Activated CD8-positive, alpha-beta T cell treated with anti-CD3 and anti-CD28 coated beads, Interleukin-2, amount 10 ng/mL, durations not matched to agents 7 days and 5 days (primary cell): Measurements from ENCODE around the gene BGLAP. TPM values are rescaled to one million over a fixed set of nuclear protein-coding genes. Genes with fewer than 3 reads are reported as not detected.
A peak's percentile ranks its signal among the peaks of the same experiment; 100 is the strongest.

Experiments
- ATAC-seq: fragments of 150-1000 bp; cut with Tn5 transposase; one replicate; pipeline ENCODE4 v1.10.0; 2021; ENCODE audit warnings: moderate library complexity
- CTCF ChIA-PET: fragments of 350-600 bp; sonication (Branson Sonifier 250); formaldehyde crosslinking; loops from one replicate; lab custom pipeline; 2021; ENCODE audit warnings: antibody characterized with exemption; lab: Charles Lee
- POLR2A ChIA-PET: fragments of 350-600 bp; sonication (Branson Sonifier 250); formaldehyde crosslinking; loops from one replicate; lab custom pipeline; 2021; ENCODE audit warnings: antibody characterized with exemption; lab: Charles Lee
- DNase-seq: peaks from one replicate; pipeline ENCODE4 v3.0.0-alpha.2; 2020
- H3K27ac Mint-ChIP-seq: one replicate; pipeline ENCODE4 v1.8.0; 2021; ENCODE audit warnings: mild to moderate bottlenecking, mixed read lengths
- H3K27me3 Mint-ChIP-seq: one replicate; pipeline ENCODE4 v1.8.0; 2021; ENCODE audit warnings: low read depth, mixed read lengths
- H3K36me3 Mint-ChIP-seq: one replicate; pipeline ENCODE4 v1.8.0; 2021; ENCODE audit warnings: low read depth, mixed read lengths
- H3K4me1 Mint-ChIP-seq: one replicate; pipeline ENCODE4 v1.8.0; 2021; ENCODE audit warnings: low read depth, mixed read lengths
- H3K4me3 Mint-ChIP-seq: one replicate; pipeline ENCODE4 v1.8.0; 2021; ENCODE audit warnings: mild to moderate bottlenecking, mixed read lengths
- H3K9me3 Mint-ChIP-seq: one replicate; pipeline ENCODE4 v1.8.0; 2022; ENCODE audit warnings: mixed read lengths; ENCODE audit not compliant: insufficient read depth
- total RNA-seq, 2 experiments: library from RNA; stranded (reverse); gene quantifications; one replicate each; pipeline ENCODE4 v1.2.3, GENCODE V29; 2021

The BGLAP gene
- total RNA-seq, 2 experiments from 2014 or later: 2.8 TPM

- POLR2A ChIA-PET: interaction anchor here (1.0 to 1.3 kb wide), 2 partner anchors 9 to 20 kb away, joined by 3 to 4 read pairs; no protein-coding TSS in a partner anchor
- Mint-ChIP-seq H3K27ac (no peak overlapping the region), H3K36me3 (peaks cover 39% of the 10 kb centered on the region), H3K4me3 (no peak overlapping the region), H3K27me3 (no peaks in the 10 kb centered on the region), H3K9me3 (no peaks in the 10 kb centered on the region), H3K4me1 (peaks cover 37% of the 10 kb centered on the region)
- ATAC-seq: no peak
- no peak for DNase-seq
- CTCF ChIA-PET: interaction anchor here (0.6 to 4.5 kb wide), 12 partner anchors 8 to 424 kb away, joined by 3 to 29 read pairs (median 4); no protein-coding TSS in a partner anchor
Measured at GRCh38 chr1:156279837-156280236, 37.9 kb downstream of the BGLAP start.

GRCh38 chr1:156281281-156281680, 39.3 kb downstream of the BGLAP start:
- Mint-ChIP-seq H3K27ac (peak overlapping the region; percentile 87), H3K27me3 (no peaks in the 10 kb centered on the region), H3K36me3 (peaks cover 34% of the 10 kb centered on the region), H3K4me3 (peak overlapping the region; percentile 90), H3K9me3 (no peaks in the 10 kb centered on the region), H3K4me1 (peaks cover 38% of the 10 kb centered on the region)
- DNase-seq (peak; percentile 63), ATAC-seq (peak; percentile 38)
- CTCF ChIA-PET: interaction anchor here (0.8 to 4.5 kb wide), 15 partner anchors 9 to 229 kb away, joined by 3 to 29 read pairs (median 8); partner anchors contain the start of genes PMF1 and SLC25A44
- POLR2A ChIA-PET: interaction anchor here (1.0 to 3.5 kb wide), 12 partner anchors 10 to 220 kb away, joined by 3 to 25 read pairs (median 6); partner anchors contain the start of genes CCT3, GLMP, MEF2D and PMF1

- no peak for ATAC-seq
- Mint-ChIP-seq H3K9me3 (no peaks in the 10 kb centered on the region), H3K27me3 (no peaks in the 10 kb centered on the region), H3K36me3 (peaks cover 33% of the 10 kb centered on the region), H3K4me3 (peak overlapping the region; percentile 90), H3K27ac (peak overlapping the region; percentile 87), H3K4me1 (peaks cover 40% of the 10 kb centered on the region)
- ChIA-PET CTCF (interaction anchor here (0.8 to 4.5 kb wide), 19 partner anchors 10 to 216 kb away, joined by 3 to 29 read pairs (median 5); partner anchors contain the start of genes PMF1 and SLC25A44), POLR2A (interaction anchor here (0.8 to 3.5 kb wide), 27 partner anchors 8 to 219 kb away, joined by 3 to 25 read pairs (median 5); partner anchors contain the start of genes CCT3, GLMP, MEF2D and PMF1)
- DNase-seq: peak; percentile 32
Measured at GRCh38 chr1:156281693-156282478, 39.9 kb downstream of the BGLAP start.

GRCh38 chr1:156282479-156283222, 40.7 kb downstream of the BGLAP start, which contains the start of gene SMG5:
TSS of gene SMG5 (minus strand) at chr1:156282825. CDS start at chr1:156282680, 145 bp downstream.
- DNase-seq (peak; percentile 98), ATAC-seq (peak; percentile 94)
- H3K27me3 Mint-ChIP-seq: no peaks in the 10 kb centered on the region
- H3K4me3 Mint-ChIP-seq: peak within 1 kb of the TSS; percentile 90
- POLR2A ChIA-PET: interaction anchor here (0.8 to 3.5 kb wide), 27 partner anchors 9 to 219 kb away, joined by 3 to 25 read pairs (median 5); partner anchors contain the start of genes CCT3, GLMP, MEF2D and PMF1
- H3K9me3 Mint-ChIP-seq: no peaks in the 10 kb centered on the region
- CTCF ChIA-PET: interaction anchor here (0.7 to 4.5 kb wide), 23 partner anchors 12 to 423 kb away, joined by 3 to 29 read pairs (median 4); partner anchors contain the start of genes PMF1 and SLC25A44
- H3K4me1 Mint-ChIP-seq: peaks cover 40% of the 10 kb centered on the region
- H3K27ac Mint-ChIP-seq: peak within 1 kb of the TSS; percentile 87
- peaks cover 29% of the 10 kb centered on the region for H3K36me3 Mint-ChIP-seq

GRCh38 chr1:156283521-156283920, 41.5 kb downstream of the BGLAP start:
- ChIA-PET CTCF (interaction anchor here (0.9 to 4.5 kb wide), 19 partner anchors 11 to 422 kb away, joined by 3 to 29 read pairs (median 4); partner anchors contain the start of gene GLMP), POLR2A (interaction anchor here (0.9 to 3.5 kb wide), 13 partner anchors 11 to 218 kb away, joined by 3 to 25 read pairs (median 7); partner anchors contain the start of genes GLMP, MEF2D and PMF1)
- Mint-ChIP-seq H3K4me1 (peaks cover 40% of the 10 kb centered on the region), H3K36me3 (peaks cover 20% of the 10 kb centered on the region), H3K9me3 (no peaks in the 10 kb centered on the region), H3K27me3 (no peaks in the 10 kb centered on the region), H3K4me3 (peak overlapping the region; percentile 90), H3K27ac (peak overlapping the region; percentile 87)
- ATAC-seq (no peak), DNase-seq (no peak)

GRCh38 chr1:156284112-156284511, 42.1 kb downstream of the BGLAP start, which contains the start of gene TMEM79:
TSS of gene TMEM79 (plus strand) at chr1:156284325. CDS start at chr1:156285227, 902 bp downstream.
- peaks cover 21% of the 10 kb centered on the region for H3K36me3 Mint-ChIP-seq
- no peak for ATAC-seq
- H3K4me1 Mint-ChIP-seq: peaks cover 40% of the 10 kb centered on the region
- ChIA-PET CTCF (interaction anchor here (1.1 to 2.9 kb wide), 9 partner anchors 12 to 422 kb away, joined by 3 to 14 read pairs (median 3); partner anchors contain the start of gene GLMP), POLR2A (interaction anchor here (0.8 to 3.5 kb wide), 4 partner anchors 10 to 130 kb away, joined by 3 to 25 read pairs (median 12); partner anchors contain the start of genes CCT3, GLMP and PMF1)
- no peak for DNase-seq
- H3K9me3 Mint-ChIP-seq: no peaks in the 10 kb centered on the region
- no peaks in the 10 kb centered on the region for H3K27me3 Mint-ChIP-seq
- peak within 1 kb of the TSS; percentile 90 for H3K4me3 Mint-ChIP-seq
- peak within 1 kb of the TSS; percentile 87 for H3K27ac Mint-ChIP-seq

GRCh38 chr1:156284757-156285156, 42.8 kb downstream of the BGLAP start:
- no peak overlapping the region for H3K27ac Mint-ChIP-seq
- H3K36me3 Mint-ChIP-seq: peaks cover 22% of the 10 kb centered on the region
- no peak overlapping the region for H3K4me3 Mint-ChIP-seq
- no peaks in the 10 kb centered on the region for H3K27me3 Mint-ChIP-seq
- POLR2A ChIA-PET: interaction anchor here (0.8 kb wide), 1 partner anchor 53 kb away, joined by 3 read pairs; the partner anchor contains the start of gene CCT3
- ATAC-seq (no peak), DNase-seq (no peak)
- H3K4me1 Mint-ChIP-seq: peaks cover 37% of the 10 kb centered on the region
- no peaks in the 10 kb centered on the region for H3K9me3 Mint-ChIP-seq
- CTCF ChIA-PET: interaction anchor here (1.1 kb wide), 1 partner anchor 11 kb away, joined by 3 read pairs; the partner anchor contains the start of gene GLMP

GRCh38 chr1:156285437-156285836, 43.5 kb downstream of the BGLAP start:
- ChIA-PET POLR2A (no interaction called here), CTCF (interaction anchor here (1.6 kb wide), 1 partner anchor 140 kb away, joined by 3 read pairs; no protein-coding TSS in a partner anchor)
- peaks cover 31% of the 10 kb centered on the region for H3K4me1 Mint-ChIP-seq
- H3K36me3 Mint-ChIP-seq: peaks cover 18% of the 10 kb centered on the region
- ATAC-seq: no peak
- DNase-seq: no peak
- no peak overlapping the region for H3K4me3 Mint-ChIP-seq
- no peaks in the 10 kb centered on the region for H3K27me3 Mint-ChIP-seq
- H3K9me3 Mint-ChIP-seq: no peaks in the 10 kb centered on the region
- no peak overlapping the region for H3K27ac Mint-ChIP-seq

GRCh38 chr1:156286061-156286460, 44.1 kb downstream of the BGLAP start:
- DNase-seq (no peak), ATAC-seq (no peak)
- Mint-ChIP-seq H3K27ac (no peak overlapping the region), H3K4me1 (peaks cover 25% of the 10 kb centered on the region), H3K9me3 (no peaks in the 10 kb centered on the region), H3K36me3 (peaks cover 18% of the 10 kb centered on the region), H3K4me3 (no peak overlapping the region), H3K27me3 (no peaks in the 10 kb centered on the region)
- ChIA-PET POLR2A (no interaction called here), CTCF (interaction anchor here (1.6 kb wide), 1 partner anchor 140 kb away, joined by 3 read pairs; no protein-coding TSS in a partner anchor)

- Mint-ChIP-seq H3K36me3 (peaks cover 17% of the 10 kb centered on the region), H3K4me3 (no peak overlapping the region), H3K27me3 (no peaks in the 10 kb centered on the region), H3K4me1 (peaks cover 10% of the 10 kb centered on the region), H3K27ac (no peak overlapping the region), H3K9me3 (no peaks in the 10 kb centered on the region)
- DNase-seq (no peak), ATAC-seq (no peak)
- POLR2A ChIA-PET: no interaction called here
- CTCF ChIA-PET: no interaction called here
Measured at GRCh38 chr1:156289857-156290256, 47.9 kb downstream of the BGLAP start.
